Testis (tissue), 2 donors: Measurements from ENCODE around the gene SPTBN4.

ENCODE experiments used
- POLR2A ChIP-seq: fragments of 450-650 bp; IDR thresholded peaks from one replicate; pipeline ENCODE4 v1.6.1; 2017; ENCODE audit warnings: antibody characterized with exemption, mild to moderate bottlenecking, moderate library complexity
- TF ChIP-seq, protein P1 (sequence below), 3 experiments: fragments of 450-650 bp in 2 of 3; fragments of 200-600 bp in 1 of 3; sonication (generic) in 1 of 3; IDR thresholded peaks; one replicate each; pipeline ENCODE4 v1.5.1; 2016 to 2019; ENCODE audit warnings: antibody characterized with exemption in 3 of 3, mild to moderate bottlenecking in 2 of 3, moderate library complexity in 1 of 3

DNA sequence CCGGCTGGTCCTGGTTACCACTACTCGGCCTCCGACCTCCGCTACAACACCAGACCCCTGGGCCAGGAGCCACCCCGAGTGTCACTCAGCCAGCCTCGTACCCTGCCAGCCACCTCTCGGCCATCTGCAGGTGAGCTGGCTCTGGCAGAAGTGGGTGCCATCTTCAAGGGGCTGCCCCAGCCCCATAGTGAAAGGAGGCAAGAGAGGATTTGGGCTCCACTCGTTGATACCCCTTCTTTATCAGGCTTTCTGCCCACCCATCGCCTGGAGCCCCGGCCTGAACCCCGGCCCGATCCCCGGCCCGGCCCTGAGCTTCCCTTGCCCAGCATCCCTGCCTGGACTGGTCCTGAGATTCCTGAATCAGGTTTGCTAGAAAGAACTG is 141.4 kb downstream of the SPTBN4 start:
- TF ChIP-seq, protein P1, sequence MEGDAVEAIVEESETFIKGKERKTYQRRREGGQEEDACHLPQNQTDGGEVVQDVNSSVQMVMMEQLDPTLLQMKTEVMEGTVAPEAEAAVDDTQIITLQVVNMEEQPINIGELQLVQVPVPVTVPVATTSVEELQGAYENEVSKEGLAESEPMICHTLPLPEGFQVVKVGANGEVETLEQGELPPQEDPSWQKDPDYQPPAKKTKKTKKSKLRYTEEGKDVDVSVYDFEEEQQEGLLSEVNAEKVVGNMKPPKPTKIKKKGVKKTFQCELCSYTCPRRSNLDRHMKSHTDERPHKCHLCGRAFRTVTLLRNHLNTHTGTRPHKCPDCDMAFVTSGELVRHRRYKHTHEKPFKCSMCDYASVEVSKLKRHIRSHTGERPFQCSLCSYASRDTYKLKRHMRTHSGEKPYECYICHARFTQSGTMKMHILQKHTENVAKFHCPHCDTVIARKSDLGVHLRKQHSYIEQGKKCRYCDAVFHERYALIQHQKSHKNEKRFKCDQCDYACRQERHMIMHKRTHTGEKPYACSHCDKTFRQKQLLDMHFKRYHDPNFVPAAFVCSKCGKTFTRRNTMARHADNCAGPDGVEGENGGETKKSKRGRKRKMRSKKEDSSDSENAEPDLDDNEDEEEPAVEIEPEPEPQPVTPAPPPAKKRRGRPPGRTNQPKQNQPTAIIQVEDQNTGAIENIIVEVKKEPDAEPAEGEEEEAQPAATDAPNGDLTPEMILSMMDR (IDR thresholded peaks at IDR 0.05), result no peak
- no peak for TF ChIP-seq POLR2A
